ENCODE data around the gene S100A11. TPM values are rescaled to one million over a fixed set of nuclear protein-coding genes. Genes with fewer than 3 reads are reported as not detected.

The S100A11 gene
- total RNA-seq, 2 experiments from 2014 or later: 27.1 TPM; not detected in 1

DNA sequence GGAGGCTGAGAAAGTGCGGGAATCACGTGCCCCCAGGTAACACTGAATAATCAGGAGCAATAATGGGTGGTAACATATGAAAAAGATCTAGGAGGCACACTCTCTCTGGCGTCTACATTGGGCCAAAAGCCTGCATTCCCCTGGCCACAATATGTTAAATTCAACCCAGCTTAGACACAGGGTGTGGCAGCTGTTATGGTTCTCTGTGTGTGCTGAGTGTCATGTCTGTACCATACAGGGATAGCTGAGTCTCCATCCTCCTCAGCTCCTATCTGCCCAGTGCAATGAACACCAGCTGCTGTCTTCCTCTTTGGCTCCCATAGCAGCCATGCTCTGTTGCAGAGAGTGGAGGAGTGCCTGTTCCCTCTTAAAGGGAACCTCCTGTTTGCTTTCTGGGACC, 14.3 kb downstream of the S100A11 start:
- Histone ChIP-seq H3K27ac (ENCODE audit: low read depth, low read length, poor library complexity, severe bottlenecking) (no peak overlapping the region), H3K4me2 (ENCODE audit: low read length) (no peak overlapping the region), H4K20me1 (ENCODE audit: insufficient read depth, low read length) (no peaks in the 10 kb centered on the region), H3K79me2 (ENCODE audit: insufficient read depth, low read depth, low read length) (no peaks in the 10 kb centered on the region), H3K9me3 (ENCODE audit: low read length) (no peaks in the 10 kb centered on the region), H3K9me2 (ENCODE audit: insufficient read depth, low read length) (no peaks in the 10 kb centered on the region), H3K4me1 (ENCODE audit: insufficient read depth, low read length, poor library complexity, severe bottlenecking) (no peaks in the 10 kb centered on the region), H3K36me3 (ENCODE audit: insufficient read depth, low read length) (no peaks in the 10 kb centered on the region), H2AFZ (ENCODE audit: low read length) (no peak overlapping the region), H3K4me3 (ENCODE audit: low read depth, low read length, poor library complexity, severe bottlenecking) (no peak overlapping the region)
- no peak for TF ChIP-seq EZH2phosphoT487 (IDR thresholded peaks at IDR 0.05; ENCODE audit: borderline replicate concordance, low read depth, low read length)
- TF ChIP-seq, protein P1, sequence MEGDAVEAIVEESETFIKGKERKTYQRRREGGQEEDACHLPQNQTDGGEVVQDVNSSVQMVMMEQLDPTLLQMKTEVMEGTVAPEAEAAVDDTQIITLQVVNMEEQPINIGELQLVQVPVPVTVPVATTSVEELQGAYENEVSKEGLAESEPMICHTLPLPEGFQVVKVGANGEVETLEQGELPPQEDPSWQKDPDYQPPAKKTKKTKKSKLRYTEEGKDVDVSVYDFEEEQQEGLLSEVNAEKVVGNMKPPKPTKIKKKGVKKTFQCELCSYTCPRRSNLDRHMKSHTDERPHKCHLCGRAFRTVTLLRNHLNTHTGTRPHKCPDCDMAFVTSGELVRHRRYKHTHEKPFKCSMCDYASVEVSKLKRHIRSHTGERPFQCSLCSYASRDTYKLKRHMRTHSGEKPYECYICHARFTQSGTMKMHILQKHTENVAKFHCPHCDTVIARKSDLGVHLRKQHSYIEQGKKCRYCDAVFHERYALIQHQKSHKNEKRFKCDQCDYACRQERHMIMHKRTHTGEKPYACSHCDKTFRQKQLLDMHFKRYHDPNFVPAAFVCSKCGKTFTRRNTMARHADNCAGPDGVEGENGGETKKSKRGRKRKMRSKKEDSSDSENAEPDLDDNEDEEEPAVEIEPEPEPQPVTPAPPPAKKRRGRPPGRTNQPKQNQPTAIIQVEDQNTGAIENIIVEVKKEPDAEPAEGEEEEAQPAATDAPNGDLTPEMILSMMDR (conservative IDR thresholded peaks at IDR 0.05; ENCODE audit: low read length): no peak
- intact Hi-C loops (cut with micrococcal nuclease; ENCODE audit: unreplicated experiment): no loop called here
- no TSS peak for BruUV-seq (replicated peaks)
- POLR2A ChIA-PET: no interaction called here
- DNase-seq (ENCODE audit: low spot score): no peak
- CTCF ChIA-PET (ENCODE audit: unreplicated experiment): interaction anchor here (0.7 kb wide), 1 partner anchor 9 kb away, joined by 3 read pairs; no protein-coding TSS in a partner anchor

GRCh38 chr1:152021569-152021968, 15.2 kb downstream of the S100A11 start:
- POLR2A ChIA-PET: interaction anchor here (0.6 kb wide), 1 partner anchor 844 kb away, joined by 3 read pairs; no protein-coding TSS in a partner anchor
- no peak for DNase-seq (ENCODE audit: low spot score)
- intact Hi-C loops (cut with micrococcal nuclease; ENCODE audit: unreplicated experiment): no loop called here
- Histone ChIP-seq H4K20me1 (ENCODE audit: insufficient read depth, low read length) (no peaks in the 10 kb centered on the region), H3K4me3 (ENCODE audit: low read depth, low read length, poor library complexity, severe bottlenecking) (no peak overlapping the region), H3K9me2 (ENCODE audit: insufficient read depth, low read length) (no peaks in the 10 kb centered on the region), H3K79me2 (ENCODE audit: insufficient read depth, low read depth, low read length) (no peaks in the 10 kb centered on the region), H3K4me1 (ENCODE audit: insufficient read depth, low read length, poor library complexity, severe bottlenecking) (no peaks in the 10 kb centered on the region), H3K4me2 (ENCODE audit: low read length) (no peak overlapping the region), H2AFZ (ENCODE audit: low read length) (no peak overlapping the region), H3K27ac (ENCODE audit: low read depth, low read length, poor library complexity, severe bottlenecking) (no peak overlapping the region), H3K9me3 (ENCODE audit: low read length) (no peaks in the 10 kb centered on the region), H3K36me3 (ENCODE audit: insufficient read depth, low read length) (no peaks in the 10 kb centered on the region)
- CTCF ChIA-PET (ENCODE audit: unreplicated experiment): no interaction called here
- no peak for TF ChIP-seq EZH2phosphoT487 (IDR thresholded peaks at IDR 0.05; ENCODE audit: borderline replicate concordance, low read depth, low read length)
- TF ChIP-seq, protein P1 (conservative IDR thresholded peaks at IDR 0.05; ENCODE audit: low read length): no peak
- no TSS peak for BruUV-seq (replicated peaks)

- no peaks in the 10 kb centered on the region for H3K4me1 ChIP-seq (ENCODE audit: insufficient read depth, low read length, poor library complexity, severe bottlenecking)
- intact Hi-C loops (cut with micrococcal nuclease; ENCODE audit: unreplicated experiment): no loop called here
- H3K9me3 ChIP-seq (ENCODE audit: low read length): no peaks in the 10 kb centered on the region
- H4K20me1 ChIP-seq (ENCODE audit: insufficient read depth, low read length): no peaks in the 10 kb centered on the region
- no peak overlapping the region for H3K4me2 ChIP-seq (ENCODE audit: low read length)
- POLR2A ChIA-PET: interaction anchor here (0.6 kb wide), 1 partner anchor 140 kb away, joined by 3 read pairs; no protein-coding TSS in a partner anchor
- no peaks in the 10 kb centered on the region for H3K79me2 ChIP-seq (ENCODE audit: insufficient read depth, low read depth, low read length)
- H3K9me2 ChIP-seq (ENCODE audit: insufficient read depth, low read length): no peaks in the 10 kb centered on the region
- CTCF ChIA-PET (ENCODE audit: unreplicated experiment): no interaction called here
- H3K36me3 ChIP-seq (ENCODE audit: insufficient read depth, low read length): no peaks in the 10 kb centered on the region
- no peak for DNase-seq (ENCODE audit: low spot score)
- TF ChIP-seq EZH2phosphoT487 (IDR thresholded peaks at IDR 0.05; ENCODE audit: borderline replicate concordance, low read depth, low read length): no peak
- TF ChIP-seq, protein P1 (conservative IDR thresholded peaks at IDR 0.05; ENCODE audit: low read length): no peak
- no peak overlapping the region for H2AFZ ChIP-seq (ENCODE audit: low read length)
- no peak overlapping the region for H3K27ac ChIP-seq (ENCODE audit: low read depth, low read length, poor library complexity, severe bottlenecking)
- BruUV-seq (replicated peaks): no TSS peak
- no peak overlapping the region for H3K4me3 ChIP-seq (ENCODE audit: low read depth, low read length, poor library complexity, severe bottlenecking)
These were observed 16.0 kb downstream of the S100A11 start for GRCh38 chr1:152020849-152021248.

Data from OCI-LY7 (cell line).